NCI-H2196 treated with DMSO at 0.1 percent for 48 hours (cell line): ENCODE measurements around the gene SCGB1D1.

ENCODE experiments used
- DNase-seq: peaks from one replicate; lab custom pipeline; 2025; ENCODE audit not compliant: unreplicated experiment; lab: John Stamatoyannopoulos, UW

The SCGB1D1 gene

DNA sequence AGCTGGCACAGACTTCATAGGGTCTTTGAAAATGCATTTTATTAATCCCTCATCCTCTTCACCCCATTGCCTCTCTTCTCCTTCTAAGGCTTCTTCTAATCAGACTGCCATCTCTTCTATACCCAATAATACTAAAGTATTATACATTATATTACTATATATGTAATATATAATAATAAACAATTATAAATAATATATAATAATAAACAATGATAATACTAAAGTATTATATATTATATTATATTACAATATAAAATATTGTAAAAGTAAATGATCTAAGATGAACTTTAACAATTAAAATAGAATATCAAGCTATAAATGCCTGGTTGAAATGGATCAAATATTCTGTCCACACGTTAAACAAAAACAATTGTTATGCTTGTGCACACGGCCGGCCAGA lies 31.5 kb downstream of the SCGB1D1 start:
- DNase-seq: no peak

DNA sequence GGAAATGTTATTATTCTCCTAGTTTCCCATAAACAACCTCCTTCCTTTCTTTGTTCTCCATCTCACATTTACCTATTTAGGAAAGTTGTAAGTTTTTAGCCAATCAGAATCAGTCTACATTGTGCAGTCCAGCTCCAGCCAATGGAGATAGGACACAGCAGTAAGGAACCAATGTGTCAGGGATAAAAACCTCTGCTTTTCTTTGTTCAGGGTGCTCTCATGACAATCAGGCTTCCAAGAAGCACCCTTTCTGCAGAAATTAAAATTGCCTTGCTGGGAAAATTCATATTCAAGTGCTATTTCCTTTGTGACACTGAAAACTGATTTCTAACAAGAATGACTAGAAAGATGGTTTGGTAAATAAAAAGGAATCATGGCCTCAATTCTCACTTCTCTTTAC lies 33.1 kb downstream of the SCGB1D1 start:
- no peak for DNase-seq

DNA sequence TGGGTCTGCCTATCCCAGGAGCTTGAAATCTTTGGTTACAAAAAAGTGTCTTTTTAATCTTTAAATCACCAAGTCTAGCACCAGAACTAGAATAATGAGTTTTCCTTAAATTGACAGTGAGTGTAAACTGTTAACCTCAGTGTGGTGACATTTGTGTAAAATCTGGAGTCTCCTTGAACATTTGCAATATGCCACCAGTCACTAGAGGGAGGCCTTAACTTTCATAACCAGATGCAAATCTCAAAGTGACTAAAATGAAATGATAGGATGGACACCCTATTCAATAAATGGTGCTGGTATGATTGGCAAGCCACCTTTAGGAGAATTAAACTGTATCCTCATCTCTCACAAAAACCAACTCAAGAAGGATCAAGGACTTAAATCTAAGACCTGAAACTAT lies 43.7 kb downstream of the SCGB1D1 start:
- no peak for DNase-seq

DNA sequence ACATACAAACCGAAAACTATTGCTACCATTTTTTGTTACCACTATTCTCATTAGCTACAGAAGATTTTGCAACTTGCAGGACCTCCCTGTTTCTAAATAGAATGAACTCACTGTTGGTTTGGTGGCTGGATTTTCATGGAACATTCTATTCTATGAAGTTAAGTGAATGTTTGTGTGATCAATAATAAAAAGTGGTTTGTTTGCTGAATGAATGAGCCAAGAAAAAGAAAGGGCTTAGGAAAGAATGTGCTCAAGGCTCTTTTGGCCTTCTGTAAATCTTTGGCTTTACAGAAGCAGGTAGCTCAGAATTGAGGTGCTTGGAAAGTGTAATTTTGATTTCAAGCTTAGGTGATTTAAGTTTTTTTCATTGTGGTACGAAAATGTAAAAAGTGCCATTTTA lies 46.2 kb downstream of the SCGB1D1 start:
- DNase-seq: no peak

DNA sequence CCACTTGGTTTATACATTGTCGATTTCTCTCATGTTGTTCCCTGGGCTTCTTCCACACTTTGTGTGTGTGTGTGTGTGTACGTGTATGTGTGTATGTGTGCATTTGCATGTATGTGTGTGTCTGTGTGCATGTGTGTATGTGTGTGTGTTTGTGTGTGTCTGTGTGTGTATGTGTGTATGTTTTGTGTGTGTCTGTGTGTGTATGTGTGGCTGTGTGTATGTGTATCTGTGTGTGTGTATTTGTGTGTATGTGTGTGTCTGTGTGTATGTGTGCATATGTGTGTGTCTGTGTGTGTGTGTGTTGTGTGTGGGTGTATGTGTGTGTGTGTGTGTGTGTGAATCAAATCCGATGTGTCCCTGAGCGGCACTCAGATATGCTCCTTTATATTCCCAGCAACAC lies 47.5 kb downstream of the SCGB1D1 start:
- DNase-seq: no peak

DNA sequence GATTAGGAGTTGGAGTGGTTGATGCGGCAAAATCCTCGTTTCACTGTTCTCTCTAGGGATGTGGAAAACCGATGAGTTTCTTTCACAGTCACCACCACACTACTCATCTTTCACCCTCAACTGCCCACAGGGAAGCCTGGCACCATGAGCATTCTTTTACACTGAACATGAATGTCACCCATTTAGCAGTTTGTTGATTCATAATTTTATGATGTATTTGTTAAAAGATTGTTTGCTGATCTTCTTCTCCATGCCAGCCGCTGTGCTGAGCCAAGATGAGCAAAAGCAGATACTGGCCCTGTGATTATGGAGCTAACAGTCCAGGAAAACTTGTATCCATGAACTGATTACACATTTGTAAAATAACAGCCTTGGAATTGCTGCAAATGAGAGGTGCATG lies 48.1 kb downstream of the SCGB1D1 start:
- no peak for DNase-seq

DNA sequence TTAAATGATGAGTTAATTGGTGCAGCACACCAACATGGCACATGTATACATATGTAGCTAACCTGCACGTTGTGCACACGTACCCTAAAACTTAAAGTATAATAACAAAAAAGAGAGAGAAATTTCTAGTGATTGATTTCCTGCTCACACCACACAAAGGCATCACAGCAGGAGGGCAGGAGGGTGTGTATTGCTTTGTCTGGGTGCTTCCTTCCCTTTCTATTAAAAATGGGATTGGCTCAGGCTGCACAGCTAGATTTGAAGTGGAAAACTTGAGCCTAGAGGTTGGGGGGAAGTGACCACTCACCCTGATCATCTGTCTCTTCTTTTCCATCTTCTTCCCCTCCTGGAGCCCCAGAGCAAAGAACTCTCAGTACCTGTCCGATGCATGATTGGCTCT lies 51.1 kb downstream of the SCGB1D1 start:
- no peak for DNase-seq

DNA sequence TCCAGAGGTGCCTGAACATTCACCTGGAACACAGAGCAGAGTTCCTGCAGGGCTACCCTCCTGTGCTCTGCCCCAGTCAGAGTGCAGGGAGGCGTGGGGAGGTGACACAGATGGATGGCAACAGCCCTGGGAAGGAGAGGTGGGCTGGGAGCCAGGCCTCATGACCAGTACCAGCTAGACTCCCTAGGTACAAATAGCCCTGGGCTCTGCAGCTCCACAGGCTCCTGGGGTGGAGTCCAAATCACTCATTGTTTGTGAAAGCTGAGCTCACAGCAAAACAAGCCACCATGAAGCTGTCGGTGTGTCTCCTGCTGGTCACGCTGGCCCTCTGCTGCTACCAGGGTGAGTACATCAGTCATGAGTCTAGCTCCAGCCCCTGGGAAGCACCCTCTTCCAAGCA lies 52.0 kb downstream of the SCGB1D1 start, which contains the start of gene SCGB1D2:
Gene SCGB1D2 (plus strand): TSS at position 219 of the 400 bp plus-strand sequence. CDS start 69 bp downstream, at position 288.
- peak; percentile 86 for DNase-seq
